ENCODE measurements around the gene SPEF1. TPM values are rescaled to one million over a fixed set of nuclear protein-coding genes. Genes with fewer than 3 reads are reported as not detected.

Gene SPEF1
- total RNA-seq, 2 donors from 2014 or later: 0.66 to 1.3 TPM

DNA sequence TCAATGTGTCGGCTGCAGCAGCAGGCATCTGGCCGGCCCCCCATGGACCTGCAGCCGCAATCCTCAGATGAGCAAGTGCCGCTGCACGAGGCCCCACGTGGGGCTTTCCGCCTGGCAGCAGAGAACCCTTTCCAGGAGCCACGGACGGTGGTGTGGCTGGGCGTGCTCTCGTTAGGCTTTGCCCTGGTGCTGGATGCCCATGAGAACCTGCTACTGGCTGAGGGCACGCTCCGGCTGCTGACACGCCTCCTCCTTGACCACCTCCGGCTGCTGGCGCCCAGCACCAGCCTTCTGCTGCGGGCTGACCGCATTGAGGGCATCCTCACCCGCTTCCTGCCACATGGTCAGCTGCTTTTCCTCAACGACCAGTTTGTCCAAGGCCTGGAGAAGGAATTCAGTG, 42.6 kb upstream of the SPEF1 start:
- peaks cover 21% of the 10 kb centered on the region for H3K4me1 ChIP-seq
- no peaks in the 10 kb centered on the region for H3K27me3 ChIP-seq
- H3K9me3 ChIP-seq: no peaks in the 10 kb centered on the region
- no peak overlapping the region for H3K4me3 ChIP-seq
- no peak for ATAC-seq
- DNase-seq: no peak
- WGBS, 2 donors: 91 to 94% methylated on average over 14 to 20 of the region's 20 CpGs
- no peak overlapping the region for H3K27ac ChIP-seq
- peaks cover 0 to 17% of the 10 kb centered on the region in 2 donors for H3K36me3 ChIP-seq (replicated peaks in 1 of 2; ENCODE audit: insufficient read depth in 1 of 2, low read depth in 2 of 2)
- intact Hi-C loops (cut with DNase I): loop anchor here (5.0 kb wide), 1 partner anchor 37 kb away; the partner anchor contains the start of gene CENPB
- no peak for TF ChIP-seq POLR2A (IDR thresholded peaks at IDR 0.05)
- TF ChIP-seq, protein P1, sequence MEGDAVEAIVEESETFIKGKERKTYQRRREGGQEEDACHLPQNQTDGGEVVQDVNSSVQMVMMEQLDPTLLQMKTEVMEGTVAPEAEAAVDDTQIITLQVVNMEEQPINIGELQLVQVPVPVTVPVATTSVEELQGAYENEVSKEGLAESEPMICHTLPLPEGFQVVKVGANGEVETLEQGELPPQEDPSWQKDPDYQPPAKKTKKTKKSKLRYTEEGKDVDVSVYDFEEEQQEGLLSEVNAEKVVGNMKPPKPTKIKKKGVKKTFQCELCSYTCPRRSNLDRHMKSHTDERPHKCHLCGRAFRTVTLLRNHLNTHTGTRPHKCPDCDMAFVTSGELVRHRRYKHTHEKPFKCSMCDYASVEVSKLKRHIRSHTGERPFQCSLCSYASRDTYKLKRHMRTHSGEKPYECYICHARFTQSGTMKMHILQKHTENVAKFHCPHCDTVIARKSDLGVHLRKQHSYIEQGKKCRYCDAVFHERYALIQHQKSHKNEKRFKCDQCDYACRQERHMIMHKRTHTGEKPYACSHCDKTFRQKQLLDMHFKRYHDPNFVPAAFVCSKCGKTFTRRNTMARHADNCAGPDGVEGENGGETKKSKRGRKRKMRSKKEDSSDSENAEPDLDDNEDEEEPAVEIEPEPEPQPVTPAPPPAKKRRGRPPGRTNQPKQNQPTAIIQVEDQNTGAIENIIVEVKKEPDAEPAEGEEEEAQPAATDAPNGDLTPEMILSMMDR (IDR thresholded peaks at IDR 0.05): no peak

DNA sequence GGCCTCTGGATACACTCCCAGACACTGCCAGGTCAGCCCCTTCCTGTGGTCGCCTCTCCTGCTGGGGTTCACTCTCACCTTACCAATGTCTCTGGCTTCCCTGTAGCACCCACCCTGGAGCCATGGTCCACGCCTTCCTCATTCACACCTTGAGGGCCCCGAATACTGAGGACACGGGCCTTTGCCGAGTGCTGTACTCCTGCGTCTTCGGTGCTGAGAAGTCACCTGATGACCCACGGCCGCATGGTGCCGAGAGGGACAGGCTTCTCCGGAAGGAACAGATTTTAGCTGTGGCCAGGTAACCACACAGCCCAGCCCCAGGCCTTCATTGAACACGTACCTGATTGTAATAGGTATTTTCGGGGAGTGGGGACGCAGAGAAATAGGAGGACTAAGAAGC, 40.7 kb upstream of the SPEF1 start:
- Histone ChIP-seq H3K36me3 (replicated peaks in 1 of 2; ENCODE audit: insufficient read depth in 1 of 2, low read depth in 2 of 2) (peaks cover 0 to 17% of the 10 kb centered on the region in 2 donors), H3K27me3 (no peaks in the 10 kb centered on the region), H3K27ac (no peak overlapping the region), H3K4me1 (peaks cover 37% of the 10 kb centered on the region), H3K9me3 (no peaks in the 10 kb centered on the region), H3K4me3 (no peak overlapping the region)
- TF ChIP-seq, protein P1 (IDR thresholded peaks at IDR 0.05): no peak
- no peak for TF ChIP-seq POLR2A (IDR thresholded peaks at IDR 0.05)
- DNase-seq: no peak
- ATAC-seq: no peak
- WGBS, 2 donors: 89 to 95% methylated on average over 14 of the region's 14 CpGs
- intact Hi-C loops (cut with DNase I): loop anchor here (5.0 kb wide), 1 partner anchor 35 kb away; the partner anchor contains the start of gene CENPB

DNA sequence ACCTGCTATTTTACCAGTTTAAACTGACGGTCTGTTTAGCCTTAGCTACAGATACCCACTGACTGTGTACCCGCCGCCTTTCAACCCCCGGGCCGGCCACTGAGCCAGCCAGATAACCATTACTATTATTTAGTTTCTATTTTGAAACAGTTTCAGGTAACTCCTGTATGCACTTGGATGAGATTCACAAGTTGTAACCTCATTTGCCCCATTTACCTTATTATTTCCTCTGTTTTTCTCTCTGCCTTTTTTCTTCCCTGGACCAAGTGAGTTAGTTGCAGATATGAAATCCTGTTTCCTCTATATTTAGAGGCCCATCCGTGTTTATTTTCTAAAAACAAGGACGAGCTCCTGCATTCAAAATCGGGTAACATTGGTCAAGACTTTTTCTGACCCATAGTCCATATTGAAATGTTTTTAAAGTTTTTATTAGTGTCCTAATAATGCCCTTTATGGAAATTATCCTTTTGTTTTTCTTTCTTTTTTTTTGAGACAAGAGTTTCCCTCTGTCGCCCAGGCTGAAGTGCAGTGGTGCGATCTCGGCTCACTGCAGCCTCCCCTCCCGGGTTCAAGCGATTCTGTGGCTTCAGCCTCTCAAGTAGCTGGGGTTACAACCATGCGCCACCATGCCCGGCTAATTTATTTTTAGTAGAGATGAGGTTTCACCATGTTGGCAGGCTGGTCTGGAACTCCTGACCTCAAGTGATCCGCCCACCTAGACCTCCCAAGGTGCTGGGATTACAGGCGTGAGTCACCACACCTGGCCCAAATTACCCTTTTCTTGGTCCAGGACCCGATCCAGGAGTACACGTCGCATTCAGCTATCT, 39.9 kb upstream of the SPEF1 start:
- DNase-seq: no peak
- ATAC-seq: no peak
- Histone ChIP-seq H3K4me3 (peak overlapping the region; percentile 27 to 42), H3K27me3 (no peaks in the 10 kb centered on the region), H3K4me1 (peaks cover 37% of the 10 kb centered on the region), H3K36me3 (replicated peaks in 1 of 2; ENCODE audit: insufficient read depth in 1 of 2, low read depth in 2 of 2) (peaks cover 0 to 17% of the 10 kb centered on the region in 2 donors), H3K27ac (peak overlapping the region; percentile 95 to 100 (median 100)), H3K9me3 (no peaks in the 10 kb centered on the region)
- TF ChIP-seq, protein P1 (IDR thresholded peaks at IDR 0.05): no peak
- TF ChIP-seq POLR2A (IDR thresholded peaks at IDR 0.05): no peak
- WGBS, 2 donors: 34 to 37% methylated on average over 20 of the region's 20 CpGs
- intact Hi-C loops (cut with DNase I): loop anchor here (5.0 kb wide), 1 partner anchor 34 kb away; the partner anchor contains the start of gene CENPB

DNA sequence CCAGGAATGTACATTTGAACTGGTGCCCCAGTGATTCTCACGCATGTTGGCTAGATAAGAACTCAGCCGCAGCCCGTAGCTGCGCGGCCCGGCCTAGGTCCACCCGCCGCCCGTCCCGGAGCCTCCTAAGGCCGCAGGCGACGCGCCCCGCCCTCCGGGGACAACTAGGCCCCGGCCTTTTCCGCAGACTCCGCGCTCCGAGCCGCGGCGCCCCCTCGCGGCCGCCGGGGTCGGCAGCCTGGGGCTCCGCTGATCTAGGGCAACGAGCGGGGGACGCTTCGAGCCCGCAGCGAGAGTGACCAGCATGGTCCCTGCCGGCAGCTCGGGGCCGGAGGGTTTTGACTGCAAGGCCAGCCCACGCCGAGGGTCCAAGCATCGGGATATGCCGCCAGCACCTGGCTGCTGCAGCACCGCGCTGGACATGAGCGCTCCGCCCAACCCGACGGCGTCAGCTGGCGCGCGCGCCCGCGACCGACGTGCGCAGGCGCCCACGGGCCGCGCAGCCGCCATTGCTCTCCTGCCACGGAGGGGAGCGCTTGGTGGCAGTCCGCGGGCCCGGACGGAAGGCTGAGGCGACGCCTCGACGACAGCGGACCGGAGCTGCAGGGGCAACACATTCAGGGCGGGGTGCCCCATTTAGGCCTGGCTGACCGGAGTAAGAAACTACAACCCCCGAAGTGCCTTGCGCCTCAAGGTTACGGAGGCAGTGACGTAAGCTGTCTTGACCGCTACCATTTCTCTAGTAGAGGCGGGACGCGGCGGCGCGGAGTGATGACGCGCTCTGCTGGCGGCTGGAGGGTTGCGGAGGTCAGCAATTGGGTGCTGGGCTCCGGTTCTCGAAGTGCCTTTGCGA, 39.0 kb upstream of the SPEF1 start, which contains the start of gene AP5S1:
Gene AP5S1, plus strand, starts transcription at position 500 of the 853 bp plus-strand sequence. CDS start 1,571 bp downstream, outside the sequence.
- WGBS, 2 donors: 0% methylated on average over 3 to 66 of the region's 96 CpGs
- Histone ChIP-seq H3K4me1 (peaks cover 37% of the 10 kb centered on the region), H3K27ac (peak within 1 kb of the TSS; percentile 95 to 100 (median 100)), H3K27me3 (no peaks in the 10 kb centered on the region), H3K9me3 (no peaks in the 10 kb centered on the region), H3K36me3 (replicated peaks in 1 of 2; ENCODE audit: insufficient read depth in 1 of 2, low read depth in 2 of 2) (peaks cover 0 to 17% of the 10 kb centered on the region in 2 donors), H3K4me3 (peak within 1 kb of the TSS; percentile 42 to 50)
- TF ChIP-seq, protein P1 (IDR thresholded peaks at IDR 0.05): peak; percentile 98 to 99 (median 99)
- TF ChIP-seq POLR2A (IDR thresholded peaks at IDR 0.05): peak; percentile 64 to 77 (median 75)
- peak; percentile 83 for ATAC-seq
- DNase-seq: peak; percentile 97 to 99 (median 98)
- intact Hi-C loops (cut with DNase I): loop anchor here (5.0 kb wide), 1 partner anchor 33 kb away; the partner anchor contains the start of gene CENPB

Data from body of pancreas (tissue), 4 donors.